SK-N-MC (cell line): Measurements from ENCODE around the gene BBC3.
"Not testable (repeated sequence)": the region's sequence is repeated elsewhere in the genome, so short reads cannot be mapped to it uniquely, and the experiment has no call there.

Experiments
- DNase-seq: peaks from one replicate; pipeline ENCODE4 v3.0.0-alpha.2; 2011; ENCODE audit warnings: low read depth, low spot score
- H3K27ac ChIP-seq: fragments of 200-600 bp; sonication (generic); 2 replicates; pipeline ENCODE4 v1.5.1; 2016; ENCODE audit warnings: mixed run types
- H3K36me3 ChIP-seq: fragments of 200-600 bp; sonication (generic); 2 replicates; pipeline ENCODE4 v1.6.1; 2017; ENCODE audit warnings: antibody characterized with exemption, low read length, mixed read lengths; ENCODE audit not compliant: insufficient read depth
- H3K4me3 ChIP-seq: fragments of 200-600 bp; sonication (generic); 2 replicates; pipeline ENCODE4 v1.5.1; 2016
- H3K9ac ChIP-seq: fragments of 200-600 bp; sonication (generic); 2 replicates; pipeline ENCODE4 v1.8.0; 2017; ENCODE audit warnings: mixed run types, mixed read lengths; ENCODE audit not compliant: insufficient read length
- H3K9me3 ChIP-seq: fragments of 200-600 bp; sonication (generic); 2 replicates; pipeline ENCODE4 v1.6.1; 2017; ENCODE audit warnings: low read depth, mild to moderate bottlenecking, antibody characterized with exemption, low read length, moderate library complexity, mixed read lengths
- EZH2 ChIP-seq: fragments of 200-600 bp; sonication (generic); IDR thresholded peaks from one replicate; pipeline ENCODE4 v1.6.1; 2017; ENCODE audit warnings: antibody characterized with exemption
- FOXP2 ChIP-seq: optimal IDR thresholded peaks from 2 replicates; pipeline ENCODE3; 2011; ENCODE audit warnings: mild to moderate bottlenecking, moderate library complexity; ENCODE audit not compliant: insufficient read depth; ENCODE audit errors: extremely low read length, control extremely low read depth
- POLR2AphosphoS5 ChIP-seq: IDR thresholded peaks from 2 replicates; pipeline ENCODE4 v1.6.1; 2012; ENCODE audit warnings: mild to moderate bottlenecking, low read depth, low read length, borderline replicate concordance

The BBC3 gene

GRCh38 chr19:47272448-47273312 lies 41.7 kb upstream of the BBC3 start:
- TF ChIP-seq EZH2 (no peak), FOXP2 (no peak), POLR2AphosphoS5 (no peak)
- Histone ChIP-seq H3K9me3 (no peaks in the 10 kb centered on the region), H3K9ac (peak overlapping the region; percentile 84), H3K27ac (peak overlapping the region; percentile 93), H3K36me3 (no peaks in the 10 kb centered on the region; the same call in 1 of the 2 replicates), H3K4me3 (peak overlapping the region; percentile 86)
- DNase-seq, result no peak

- TF ChIP-seq EZH2 (no peak), FOXP2 (no peak), POLR2AphosphoS5 (no peak)
- Histone ChIP-seq H3K27ac (no peak overlapping the region), H3K36me3 (no peaks in the 10 kb centered on the region; the same call in 1 of the 2 replicates), H3K9ac (no peak overlapping the region), H3K9me3 (no peaks in the 10 kb centered on the region), H3K4me3 (no peak overlapping the region)
- DNase-seq, result no peak
Observed at GRCh38 chr19:47271949-47272348, 41.0 kb upstream of the BBC3 start.

- no peak overlapping the region for H3K9ac ChIP-seq
- DNase-seq, result no peak
- no peaks in the 10 kb centered on the region for H3K9me3 ChIP-seq
- H3K27ac ChIP-seq, result no peak overlapping the region
- H3K36me3 ChIP-seq, result no peaks in the 10 kb centered on the region; the same call in 1 of the 2 replicates
- TF ChIP-seq FOXP2 (no peak), EZH2 (no peak)
- H3K4me3 ChIP-seq, result no peak overlapping the region
Observed at GRCh38 chr19:47270408-47270807, 39.4 kb upstream of the BBC3 start.

GRCh38 chr19:47269596-47269995 lies 38.6 kb upstream of the BBC3 start:
- Histone ChIP-seq H3K9me3 (no peaks in the 10 kb centered on the region), H3K36me3 (peaks cover 5% of the 10 kb centered on the region; the same call in 1 of the 2 replicates), H3K4me3 (no peak overlapping the region), H3K27ac (no peak overlapping the region), H3K9ac (no peak overlapping the region)
- no peak for DNase-seq
- no peak for TF ChIP-seq FOXP2
- TF ChIP-seq EZH2, result no peak
- TF ChIP-seq POLR2AphosphoS5, result no peak

- TF ChIP-seq EZH2 (no peak), POLR2AphosphoS5 (no peak), FOXP2 (no peak)
- DNase-seq, result no peak
- H3K4me3 ChIP-seq, result no peak overlapping the region
- H3K27ac ChIP-seq, result peak overlapping the region; percentile 29; the same call in 1 of the 2 replicates
- no peaks in the 10 kb centered on the region for H3K9me3 ChIP-seq
- H3K9ac ChIP-seq, result no peak overlapping the region
- peaks cover 7% of the 10 kb centered on the region; the same call in 1 of the 2 replicates for H3K36me3 ChIP-seq
Observed at GRCh38 chr19:47268028-47268427, 37.0 kb upstream of the BBC3 start.

GRCh38 chr19:47267350-47267759 lies 36.4 kb upstream of the BBC3 start:
- H3K27ac ChIP-seq, result no peak overlapping the region

GRCh38 chr19:47266401-47266941 lies 35.5 kb upstream of the BBC3 start:
- no peak for TF ChIP-seq POLR2AphosphoS5
- Histone ChIP-seq H3K9me3 (no peaks in the 10 kb centered on the region), H3K9ac (no peak overlapping the region), H3K36me3 (peaks cover 8% of the 10 kb centered on the region; the same call in 1 of the 2 replicates), H3K4me3 (no peak overlapping the region), H3K27ac (no peak overlapping the region)
- DNase-seq, result no peak

More at GRCh38 chr19:47267350-47267759, 36.4 kb upstream of the BBC3 start:
- Histone ChIP-seq H3K9ac (no peak overlapping the region), H3K4me3 (no peak overlapping the region), H3K36me3 (peaks cover 8% of the 10 kb centered on the region; the same call in 1 of the 2 replicates), H3K9me3 (no peaks in the 10 kb centered on the region)
- TF ChIP-seq FOXP2 (no peak), POLR2AphosphoS5 (no peak), EZH2 (no peak)
- DNase-seq, result no peak

GRCh38 chr19:47264629-47265028 lies 33.6 kb upstream of the BBC3 start:
- no peak overlapping the region for H3K9ac ChIP-seq
- H3K36me3 ChIP-seq, result peaks cover 22% of the 10 kb centered on the region; the same call in 1 of the 2 replicates
- no peak for TF ChIP-seq FOXP2
- no peak for TF ChIP-seq POLR2AphosphoS5
- no peak for TF ChIP-seq EZH2
- DNase-seq, result no peak
- no peak overlapping the region for H3K27ac ChIP-seq
- no peaks in the 10 kb centered on the region for H3K9me3 ChIP-seq
- H3K4me3 ChIP-seq, result no peak overlapping the region

- H3K27ac ChIP-seq, H3K9me3 ChIP-seq, H3K9ac ChIP-seq, DNase-seq, H3K4me3 ChIP-seq: not testable (repeated sequence)
- H3K36me3 ChIP-seq, result peaks cover 34% of the 10 kb centered on the region; the same call in 1 of the 2 replicates
Observed at GRCh38 chr19:47261946-47262793, 31.2 kb upstream of the BBC3 start.
